ENCODE results near the gene CYP24A1. TPM values are rescaled to one million over a fixed set of nuclear protein-coding genes. Genes with fewer than 3 reads are reported as not detected.

The CYP24A1 gene
- polyA plus RNA-seq, 3 donors, result not detected

- Histone ChIP-seq H3K79me2 (ENCODE audit: insufficient read depth, low read length) (no peaks in the 10 kb centered on the region), H3K36me3 (replicated peaks in 1 of 2; ENCODE audit: control insufficient read depth in 1 of 2, insufficient read depth in 2 of 2, low read length in 2 of 2) (no peaks in the 10 kb centered on the region), H3K9ac (ENCODE audit: insufficient read depth, low read length, poor library complexity, severe bottlenecking) (no peak overlapping the region), H2AFZ (ENCODE audit: insufficient read depth, low read depth, low read length, poor library complexity, severe bottlenecking) (no peak overlapping the region), H3K4me2 (replicated peaks; ENCODE audit: extremely low read depth, low read length, poor library complexity, severe bottlenecking) (no peak overlapping the region), H3K27me3 (ENCODE audit: control insufficient read depth in 2 of 2, insufficient read depth in 2 of 2, low read length in 2 of 2) (no peaks in the 10 kb centered on the region), H3K4me3 (replicated peaks in 1 of 3; ENCODE audit: low read depth in 2 of 3, low read length in 3 of 3) (no peak overlapping the region), H3K9me3 (replicated peaks in 1 of 2; ENCODE audit: control insufficient read depth in 1 of 2, insufficient read depth in 1 of 2, low read length in 2 of 2) (no peaks in the 10 kb centered on the region), H3K27ac (ENCODE audit: low read depth in 1 of 2, low read length in 2 of 2) (no peak overlapping the region), H4K20me1 (ENCODE audit: insufficient read depth, low read length) (no peaks in the 10 kb centered on the region), H3K4me1 (ENCODE audit: control insufficient read depth in 1 of 2, insufficient read depth in 2 of 2, low read length in 2 of 2) (peaks cover 16% of the 10 kb centered on the region in 2 donors)
- intact Hi-C loops (cut with micrococcal nuclease), result loop anchor here in 1 of 2 donors (1.0 kb wide), 1 partner anchor 103 kb away; no protein-coding TSS in a partner anchor
- Mint-ChIP-seq H3K36me3 (no peaks in the 10 kb centered on the region), H3K27me3 (ENCODE audit: low read depth in 3 of 3) (peaks cover 0 to 3% (median 0%) of the 10 kb centered on the region in 3 donors), H3K4me1 (peaks cover 20% of the 10 kb centered on the region), H3K9me3 (no peaks in the 10 kb centered on the region), H3K27ac (no peak overlapping the region), H3K4me3 (no peak overlapping the region)
- TF ChIP-seq CTCF (IDR thresholded peaks at IDR 0.05), result peak; percentile 93
- peak; percentile 49 to 73 (median 64) for DNase-seq
- WGBS (ENCODE audit: insufficient coverage), result 0% methylated on average over 3 of the region's 7 CpGs
Observed at GRCh38 chr20:54199721-54200176, 26.0 kb upstream of the CYP24A1 start.

- no peaks in the 10 kb centered on the region for H3K9me3 Mint-ChIP-seq
- WGBS (ENCODE audit: insufficient coverage), result 86% methylated on average over 3 of the region's 6 CpGs
- no peaks in the 10 kb centered on the region for H3K79me2 ChIP-seq (ENCODE audit: insufficient read depth, low read length)
- no peak for DNase-seq
- H3K27ac Mint-ChIP-seq, result no peak overlapping the region
- no peaks in the 10 kb centered on the region for H3K36me3 ChIP-seq (replicated peaks in 1 of 2; ENCODE audit: control insufficient read depth in 1 of 2, insufficient read depth in 2 of 2, low read length in 2 of 2)
- no peak overlapping the region for H3K4me3 ChIP-seq (replicated peaks in 1 of 3; ENCODE audit: low read depth in 2 of 3, low read length in 3 of 3)
- no peak overlapping the region for H3K9ac ChIP-seq (ENCODE audit: insufficient read depth, low read length, poor library complexity, severe bottlenecking)
- no peaks in the 10 kb centered on the region for H3K36me3 Mint-ChIP-seq
- no peak overlapping the region for H3K4me2 ChIP-seq (replicated peaks; ENCODE audit: extremely low read depth, low read length, poor library complexity, severe bottlenecking)
- no peak overlapping the region for H3K27ac ChIP-seq (ENCODE audit: low read depth in 1 of 2, low read length in 2 of 2)
- TF ChIP-seq CTCF (IDR thresholded peaks at IDR 0.05), result no peak
- H3K27me3 Mint-ChIP-seq (ENCODE audit: low read depth in 3 of 3), result peaks cover 0 to 3% (median 0%) of the 10 kb centered on the region in 3 donors
- no peaks in the 10 kb centered on the region for H4K20me1 ChIP-seq (ENCODE audit: insufficient read depth, low read length)
- H3K9me3 ChIP-seq (replicated peaks in 1 of 2; ENCODE audit: control insufficient read depth in 1 of 2, insufficient read depth in 1 of 2, low read length in 2 of 2), result no peaks in the 10 kb centered on the region
- no peak overlapping the region for H2AFZ ChIP-seq (ENCODE audit: insufficient read depth, low read depth, low read length, poor library complexity, severe bottlenecking)
- H3K4me3 Mint-ChIP-seq, result no peak overlapping the region
- H3K4me1 Mint-ChIP-seq, result peaks cover 20% of the 10 kb centered on the region
- no peaks in the 10 kb centered on the region for H3K27me3 ChIP-seq (ENCODE audit: control insufficient read depth in 2 of 2, insufficient read depth in 2 of 2, low read length in 2 of 2)
- intact Hi-C loops (cut with micrococcal nuclease), result loop anchor here in 1 of 2 donors (1.0 kb wide), 1 partner anchor 103 kb away; no protein-coding TSS in a partner anchor
- H3K4me1 ChIP-seq (ENCODE audit: control insufficient read depth in 1 of 2, insufficient read depth in 2 of 2, low read length in 2 of 2), result peaks cover 16% of the 10 kb centered on the region in 2 donors
Observed at GRCh38 chr20:54199283-54199682, 25.5 kb upstream of the CYP24A1 start.

Data from CD14-positive monocyte (primary cell).